A549 (cell line): ENCODE results near the gene ZNF304.

ENCODE experiments used
- BCL3 ChIP-seq: fragments of >200 bp; sonication (Bioruptor Twin); formaldehyde crosslinking; IDR thresholded peaks from 3 replicates; pipeline ENCODE4 v1.6.1; 2016
- BHLHE40 ChIP-seq: IDR thresholded peaks from 2 replicates; pipeline ENCODE4 v1.6.1; 2012; ENCODE audit warnings: low read depth, low read length, inconsistent platforms
- CEBPB ChIP-seq, 2 experiments: fragments of >200 bp in 1 of 2; sonication (Bioruptor Twin) in 1 of 2; formaldehyde crosslinking in 1 of 2; IDR thresholded peaks; 2 replicates each; pipeline ENCODE4 v1.6.1; 2012 to 2016
- CHD2 ChIP-seq: fragments of 150-350 bp; IDR thresholded peaks from 2 replicates; pipeline ENCODE4 v1.6.1; 2014; ENCODE audit warnings: low read length; ENCODE audit not compliant: partially characterized antibody
- EP300 ChIP-seq, 2 experiments: fragments of >200 bp; sonication (Bioruptor Twin); formaldehyde crosslinking; IDR thresholded peaks; 2 replicates in 1 of 2; 3 replicates in 1 of 2; pipeline ENCODE4 v1.6.1; 2016 to 2017
- ESRRA ChIP-seq: fragments of 150-350 bp; IDR thresholded peaks from 2 replicates; pipeline ENCODE4 v1.6.1; 2014; ENCODE audit warnings: mild to moderate bottlenecking, low read length, borderline replicate concordance
- JUNB ChIP-seq: fragments of >200 bp; sonication (Bioruptor Twin); formaldehyde crosslinking; IDR thresholded peaks from 2 replicates; pipeline ENCODE4 v1.6.1; 2016
- POLR2A ChIP-seq: IDR thresholded peaks from 2 replicates; pipeline ENCODE4 v1.6.1; 2012; ENCODE audit warnings: mild to moderate bottlenecking, low read length
- POLR2AphosphoS2 ChIP-seq: conservative IDR thresholded peaks from 2 replicates; pipeline ENCODE4 v1.6.1; 2012; ENCODE audit warnings: low read length, improper control_type of control experiment, inconsistent platforms
- RARB ChIP-seq: fragments of 250-450 bp; sonication (Bioruptor Pico); IDR thresholded peaks from 2 replicates; pipeline ENCODE4 v1.8.0; 2021; ENCODE audit warnings: mild to moderate bottlenecking, moderate library complexity
- RCOR1 ChIP-seq: fragments of 150-350 bp; IDR thresholded peaks from 2 replicates; pipeline ENCODE4 v1.6.1; 2014; ENCODE audit warnings: antibody characterized with exemption, low read length, low read depth
- TF ChIP-seq, protein P1 (sequence below): fragments of 250-450 bp; sonication (Bioruptor Pico); IDR thresholded peaks from 2 replicates; pipeline ENCODE4 v1.5.0; 2021; ENCODE audit warnings: mild to moderate bottlenecking, moderate library complexity, borderline replicate concordance
- TF ChIP-seq, protein P2 (sequence below): fragments of >200 bp; sonication (Bioruptor Twin); formaldehyde crosslinking; IDR thresholded peaks from 3 replicates; pipeline ENCODE4 v1.5.1; 2016

GRCh38 chr19:57389194-57389729 is 38.2 kb downstream of the ZNF304 start:
- TF ChIP-seq, protein P1, sequence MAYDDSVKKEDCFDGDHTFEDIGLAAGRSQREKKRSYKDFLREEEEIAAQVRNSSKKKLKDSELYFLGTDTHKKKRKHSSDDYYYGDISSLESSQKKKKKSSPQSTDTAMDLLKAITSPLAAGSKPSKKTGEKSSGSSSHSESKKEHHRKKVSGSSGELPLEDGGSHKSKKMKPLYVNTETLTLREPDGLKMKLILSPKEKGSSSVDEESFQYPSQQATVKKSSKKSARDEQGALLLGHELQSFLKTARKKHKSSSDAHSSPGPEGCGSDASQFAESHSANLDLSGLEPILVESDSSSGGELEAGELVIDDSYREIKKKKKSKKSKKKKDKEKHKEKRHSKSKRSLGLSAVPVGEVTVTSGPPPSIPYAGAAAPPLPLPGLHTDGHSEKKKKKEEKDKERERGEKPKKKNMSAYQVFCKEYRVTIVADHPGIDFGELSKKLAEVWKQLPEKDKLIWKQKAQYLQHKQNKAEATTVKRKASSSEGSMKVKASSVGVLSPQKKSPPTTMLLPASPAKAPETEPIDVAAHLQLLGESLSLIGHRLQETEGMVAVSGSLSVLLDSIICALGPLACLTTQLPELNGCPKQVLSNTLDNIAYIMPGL (CRISPR knock-in tag): no peak
- no peak for TF ChIP-seq CHD2
- no peak for TF ChIP-seq ESRRA
- no peak for TF ChIP-seq POLR2A
- TF ChIP-seq, protein P2, sequence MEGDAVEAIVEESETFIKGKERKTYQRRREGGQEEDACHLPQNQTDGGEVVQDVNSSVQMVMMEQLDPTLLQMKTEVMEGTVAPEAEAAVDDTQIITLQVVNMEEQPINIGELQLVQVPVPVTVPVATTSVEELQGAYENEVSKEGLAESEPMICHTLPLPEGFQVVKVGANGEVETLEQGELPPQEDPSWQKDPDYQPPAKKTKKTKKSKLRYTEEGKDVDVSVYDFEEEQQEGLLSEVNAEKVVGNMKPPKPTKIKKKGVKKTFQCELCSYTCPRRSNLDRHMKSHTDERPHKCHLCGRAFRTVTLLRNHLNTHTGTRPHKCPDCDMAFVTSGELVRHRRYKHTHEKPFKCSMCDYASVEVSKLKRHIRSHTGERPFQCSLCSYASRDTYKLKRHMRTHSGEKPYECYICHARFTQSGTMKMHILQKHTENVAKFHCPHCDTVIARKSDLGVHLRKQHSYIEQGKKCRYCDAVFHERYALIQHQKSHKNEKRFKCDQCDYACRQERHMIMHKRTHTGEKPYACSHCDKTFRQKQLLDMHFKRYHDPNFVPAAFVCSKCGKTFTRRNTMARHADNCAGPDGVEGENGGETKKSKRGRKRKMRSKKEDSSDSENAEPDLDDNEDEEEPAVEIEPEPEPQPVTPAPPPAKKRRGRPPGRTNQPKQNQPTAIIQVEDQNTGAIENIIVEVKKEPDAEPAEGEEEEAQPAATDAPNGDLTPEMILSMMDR: no peak
- TF ChIP-seq BCL3: no peak
- TF ChIP-seq POLR2AphosphoS2: no peak
- no peak for TF ChIP-seq RARB (CRISPR knock-in tag)
- no peak for TF ChIP-seq CEBPB (IDR thresholded peaks at IDR 0.05)
- no peak for TF ChIP-seq RCOR1
- TF ChIP-seq EP300 (IDR thresholded peaks at IDR 0.05): no peak
- no peak for TF ChIP-seq BHLHE40
- no peak for TF ChIP-seq JUNB
